Mammary epithelial cell (primary cell): ENCODE data around the gene ZC3H4.

Experiments
- CTCF ChIP-seq, 2 donors: IDR thresholded peaks in 1 of 2; conservative IDR thresholded peaks in 1 of 2; 2 replicates each; pipeline ENCODE4 v1.5.1; 2011 to 2012; ENCODE audit warnings: inconsistent platforms in 2 of 2, low read length in 2 of 2, mild to moderate bottlenecking in 2 of 2, control low read depth in 1 of 2, low read depth in 1 of 2; ENCODE audit not compliant: insufficient read depth in 1 of 2; ENCODE audit errors: extremely low read depth in 1 of 2
- EZH2 ChIP-seq: IDR thresholded peaks from 2 replicates; pipeline ENCODE4 v1.6.1; 2012; ENCODE audit warnings: low read length, inconsistent platforms, borderline replicate concordance

GRCh38 chr19:47095476-47096099 is 18.0 kb downstream of the ZC3H4 start:
- TF ChIP-seq CTCF (conservative IDR thresholded peaks at IDR 0.05 in 1 of 2, IDR thresholded peaks at IDR 0.05 in 1 of 2; ENCODE audit: extremely low read depth in 1 of 2, insufficient read depth in 1 of 2, low read depth in 1 of 2, low read length in 2 of 2) (no peak), EZH2 (no peak)
